Suprapubic skin (tissue), 4 donors: ENCODE results near the gene AP1S3. TPM values are rescaled to one million over a fixed set of nuclear protein-coding genes. Genes with fewer than 3 reads are reported as not detected.

Experiments
- DNase-seq, 2 donors: peaks; one replicate each; pipeline ENCODE4 v3.0.0-alpha.2; 2019; ENCODE audit warnings: low spot score in 2 of 2
- H3K27ac ChIP-seq: fragments of 200-600 bp; sonication (generic); one replicate; pipeline ENCODE4 v1.5.1; 2019
- H3K27me3 ChIP-seq: fragments of 200-600 bp; sonication (generic); one replicate; pipeline ENCODE4 v1.5.1; 2019
- H3K36me3 ChIP-seq: fragments of 200-600 bp; sonication (generic); one replicate; pipeline ENCODE4 v1.5.1; 2019
- H3K4me1 ChIP-seq: fragments of 200-600 bp; sonication (generic); one replicate; pipeline ENCODE4 v1.5.1; 2019
- H3K4me3 ChIP-seq: fragments of 200-600 bp; sonication (generic); one replicate; pipeline ENCODE4 v1.5.1; 2019; ENCODE audit warnings: mild to moderate bottlenecking
- H3K9me3 ChIP-seq: fragments of 200-600 bp; sonication (generic); one replicate; pipeline ENCODE4 v1.5.1; 2019
- CTCF ChIP-seq, 2 donors: fragments of 200-600 bp in 1 of 2; fragments of 450-650 bp in 1 of 2; sonication (generic) in 1 of 2; IDR thresholded peaks; one replicate each; pipeline ENCODE4 v1.5.1; 2016 to 2019; ENCODE audit warnings: antibody characterized with exemption in 2 of 2, mild to moderate bottlenecking in 1 of 2, moderate library complexity in 1 of 2
- EP300 ChIP-seq: sonication (generic); formaldehyde crosslinking; IDR thresholded peaks from one replicate; pipeline ENCODE4 v1.6.1; 2017; ENCODE audit warnings: antibody characterized with exemption
- POLR2A ChIP-seq, 2 donors: fragments of 450-650 bp; IDR thresholded peaks; one replicate each; pipeline ENCODE4 v1.6.1; 2017; ENCODE audit warnings: antibody characterized with exemption in 2 of 2, mild to moderate bottlenecking in 2 of 2, moderate library complexity in 2 of 2
- POLR2AphosphoS5 ChIP-seq, 3 donors: sonication (generic); formaldehyde crosslinking; IDR thresholded peaks; one replicate each; pipeline ENCODE4 v1.6.1; 2017; ENCODE audit warnings: antibody characterized with exemption in 3 of 3
- WGBS: methylation state at CpG from one replicate; pipeline ENCODE4 v1.1.5; 2018; 5-methylcytosine and 5-hydroxymethylcytosine counted together
- total RNA-seq, 4 donors: library from RNA; depleted of rRNA; stranded (reverse); fragments of >200 nt; gene quantifications; one replicate each; pipeline ENCODE4 v1.1.0, GENCODE V29; 2016

AP1S3 gene
- total RNA-seq = 1 to 10 TPM in 3 of 4 donors, under 1 TPM in 1; 0.72 to 8.4 (median 3.1) TPM

GRCh38 chr2:223837287-223838061, at the start of gene AP1S3:
TSS of gene AP1S3 (minus strand) at chr2:223837582. CDS start at chr2:223837450, 132 bp downstream.
- 2% methylated on average over 26 of the region's 82 CpGs for WGBS
- Histone ChIP-seq H3K9me3 (no peaks in the 10 kb centered on the region), H3K4me3 (peak within 1 kb of the TSS; percentile 62), H3K27me3 (no peaks in the 10 kb centered on the region), H3K4me1 (peaks cover 11% of the 10 kb centered on the region), H3K36me3 (no peaks in the 10 kb centered on the region), H3K27ac (no peak within 1 kb of the TSS)
- TF ChIP-seq POLR2A (IDR thresholded peaks at IDR 0.05) = no peak
- no peak for TF ChIP-seq POLR2AphosphoS5 (IDR thresholded peaks at IDR 0.05)
- no peak for TF ChIP-seq EP300
- no peak for TF ChIP-seq CTCF (IDR thresholded peaks at IDR 0.05)
- DNase-seq = peak; percentile 70 to 84

- no peak overlapping the region for H3K4me3 ChIP-seq
- no peaks in the 10 kb centered on the region for H3K27me3 ChIP-seq
- no peak for DNase-seq
- H3K27ac ChIP-seq = no peak overlapping the region
- TF ChIP-seq POLR2A (IDR thresholded peaks at IDR 0.05) = no peak
- TF ChIP-seq CTCF (IDR thresholded peaks at IDR 0.05) = no peak
- no peak for TF ChIP-seq EP300
- no peak for TF ChIP-seq POLR2AphosphoS5 (IDR thresholded peaks at IDR 0.05)
- H3K9me3 ChIP-seq = no peaks in the 10 kb centered on the region
- peaks cover 53% of the 10 kb centered on the region for H3K36me3 ChIP-seq
- H3K4me1 ChIP-seq = no peaks in the 10 kb centered on the region
- WGBS = 66% methylated on average over 5 of the region's 5 CpGs
Observed at GRCh38 chr2:223887127-223887526, 49.7 kb upstream of the AP1S3 start.

GRCh38 chr2:223886726-223887125, 49.3 kb upstream of the AP1S3 start:
- DNase-seq = no peak
- H3K4me1 ChIP-seq = no peaks in the 10 kb centered on the region
- H3K36me3 ChIP-seq = peaks cover 57% of the 10 kb centered on the region
- TF ChIP-seq POLR2A (IDR thresholded peaks at IDR 0.05) (no peak), CTCF (IDR thresholded peaks at IDR 0.05) (no peak), POLR2AphosphoS5 (IDR thresholded peaks at IDR 0.05) (no peak), EP300 (no peak)
- no peaks in the 10 kb centered on the region for H3K27me3 ChIP-seq
- H3K27ac ChIP-seq = no peak overlapping the region
- H3K4me3 ChIP-seq = no peak overlapping the region
- WGBS = 0% methylated on average over 2 of the region's 2 CpGs
- no peaks in the 10 kb centered on the region for H3K9me3 ChIP-seq

GRCh38 chr2:223884399-223884798, 47.0 kb upstream of the AP1S3 start:
- Histone ChIP-seq H3K9me3 (no peaks in the 10 kb centered on the region), H3K27me3 (no peaks in the 10 kb centered on the region), H3K4me1 (no peaks in the 10 kb centered on the region), H3K4me3 (no peak overlapping the region), H3K36me3 (peaks cover 64% of the 10 kb centered on the region), H3K27ac (no peak overlapping the region)
- WGBS = 83% methylated on average over 3 of the region's 3 CpGs
- DNase-seq = no peak
- no peak for TF ChIP-seq POLR2AphosphoS5 (IDR thresholded peaks at IDR 0.05)
- TF ChIP-seq EP300 = no peak
- TF ChIP-seq POLR2A (IDR thresholded peaks at IDR 0.05) = no peak
- no peak for TF ChIP-seq CTCF (IDR thresholded peaks at IDR 0.05)

- H3K4me1 ChIP-seq = no peaks in the 10 kb centered on the region
- DNase-seq = no peak
- H3K4me3 ChIP-seq = no peak overlapping the region
- H3K27me3 ChIP-seq = no peaks in the 10 kb centered on the region
- H3K9me3 ChIP-seq = no peaks in the 10 kb centered on the region
- TF ChIP-seq EP300 (no peak), POLR2A (IDR thresholded peaks at IDR 0.05) (no peak), POLR2AphosphoS5 (IDR thresholded peaks at IDR 0.05) (no peak), CTCF (IDR thresholded peaks at IDR 0.05) (no peak)
- peaks cover 75% of the 10 kb centered on the region for H3K36me3 ChIP-seq
- H3K27ac ChIP-seq = no peak overlapping the region
- 96% methylated on average over 5 of the region's 5 CpGs for WGBS
Observed at GRCh38 chr2:223882715-223883114, 45.3 kb upstream of the AP1S3 start.
